Choroid plexus epithelial cell (primary cell): ENCODE measurements around the gene DIP2C.
A peak's percentile ranks its signal among the peaks of the same experiment; 100 is the strongest.

Experiments
- DNase-seq: peaks from one replicate; pipeline ENCODE4 v3.0.0-alpha.2; 2010; ENCODE audit warnings: low read depth
- H3K4me3 ChIP-seq: 2 replicates; pipeline ENCODE4 v1.5.1; 2011; ENCODE audit warnings: low read depth, mild to moderate bottlenecking, control low read depth, low read length, moderate library complexity
- TF ChIP-seq, protein P1 (sequence below): conservative IDR thresholded peaks from 2 replicates; pipeline ENCODE4 v1.5.1; 2011; ENCODE audit warnings: low read depth, mild to moderate bottlenecking, control low read depth, inconsistent platforms, low read length, moderate library complexity

Gene DIP2C

DNA sequence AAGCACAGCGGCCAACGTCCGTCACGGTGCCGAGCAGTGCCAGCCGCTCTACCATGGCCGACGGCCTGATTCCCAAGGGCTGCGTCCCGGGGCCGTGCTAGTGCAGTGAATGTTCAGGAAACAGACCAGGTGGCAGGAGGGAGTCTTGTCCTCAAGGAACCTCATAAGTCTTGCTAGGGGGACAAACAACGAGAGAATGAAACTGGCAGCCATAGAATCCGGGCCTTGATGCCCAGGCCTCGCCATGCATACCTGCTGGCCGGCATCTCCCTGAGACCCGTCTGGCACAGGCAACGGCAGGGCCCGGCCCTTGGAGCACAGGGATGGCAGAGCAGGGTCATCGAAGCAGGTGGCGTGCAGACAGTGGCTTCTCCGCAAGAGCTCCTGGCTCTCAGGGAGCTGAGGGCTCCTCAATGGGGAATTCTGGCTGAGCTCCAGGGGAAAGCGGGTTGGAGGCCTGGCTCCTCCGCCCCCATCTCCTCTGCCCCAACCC lies 58.8 kb downstream of the DIP2C start:
- TF ChIP-seq, protein P1, sequence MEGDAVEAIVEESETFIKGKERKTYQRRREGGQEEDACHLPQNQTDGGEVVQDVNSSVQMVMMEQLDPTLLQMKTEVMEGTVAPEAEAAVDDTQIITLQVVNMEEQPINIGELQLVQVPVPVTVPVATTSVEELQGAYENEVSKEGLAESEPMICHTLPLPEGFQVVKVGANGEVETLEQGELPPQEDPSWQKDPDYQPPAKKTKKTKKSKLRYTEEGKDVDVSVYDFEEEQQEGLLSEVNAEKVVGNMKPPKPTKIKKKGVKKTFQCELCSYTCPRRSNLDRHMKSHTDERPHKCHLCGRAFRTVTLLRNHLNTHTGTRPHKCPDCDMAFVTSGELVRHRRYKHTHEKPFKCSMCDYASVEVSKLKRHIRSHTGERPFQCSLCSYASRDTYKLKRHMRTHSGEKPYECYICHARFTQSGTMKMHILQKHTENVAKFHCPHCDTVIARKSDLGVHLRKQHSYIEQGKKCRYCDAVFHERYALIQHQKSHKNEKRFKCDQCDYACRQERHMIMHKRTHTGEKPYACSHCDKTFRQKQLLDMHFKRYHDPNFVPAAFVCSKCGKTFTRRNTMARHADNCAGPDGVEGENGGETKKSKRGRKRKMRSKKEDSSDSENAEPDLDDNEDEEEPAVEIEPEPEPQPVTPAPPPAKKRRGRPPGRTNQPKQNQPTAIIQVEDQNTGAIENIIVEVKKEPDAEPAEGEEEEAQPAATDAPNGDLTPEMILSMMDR = no peak
- DNase-seq = no peak
- H3K4me3 ChIP-seq = no peak overlapping the region

DNA sequence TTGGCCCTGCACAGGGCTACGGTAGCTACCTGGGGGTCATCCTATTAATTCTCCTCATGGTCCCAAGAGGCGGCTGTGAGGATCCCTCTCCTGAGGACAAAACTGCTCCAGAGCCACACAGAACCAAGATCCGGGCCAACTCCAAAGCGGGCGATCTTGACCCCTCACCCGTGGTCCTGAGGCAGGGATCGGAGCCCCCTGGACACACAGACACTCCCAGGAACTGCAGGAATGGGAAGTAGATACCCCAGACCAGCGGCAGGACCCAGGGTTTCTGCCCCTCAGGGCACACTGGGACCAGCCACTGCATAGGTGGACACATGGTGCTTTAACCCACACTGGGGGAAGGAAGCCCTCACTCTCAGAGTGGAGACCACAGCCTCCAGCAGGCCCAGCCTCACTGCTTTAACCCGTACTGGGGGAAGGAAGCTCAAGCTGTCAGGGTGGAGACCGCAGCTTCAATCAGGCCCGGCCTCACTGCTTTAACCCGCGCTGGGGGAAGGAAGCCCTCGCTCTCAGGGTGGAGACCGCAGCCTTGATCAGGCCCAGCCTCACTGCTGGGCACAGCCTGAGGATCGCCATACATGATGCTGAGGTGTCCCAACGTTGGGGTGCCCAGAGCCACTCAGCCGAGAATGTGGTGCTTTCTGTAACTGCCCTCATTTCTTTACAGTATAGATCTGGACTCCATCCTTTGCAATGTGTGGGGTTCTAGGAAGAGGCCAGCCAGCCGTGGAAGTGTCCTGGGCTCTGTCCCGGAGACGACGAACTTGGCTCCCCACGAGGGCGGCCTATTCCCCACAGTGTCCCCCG lies 60.1 kb downstream of the DIP2C start:
- H3K4me3 ChIP-seq = no peak overlapping the region
- TF ChIP-seq, protein P1 = no peak
- DNase-seq = no peak

DNA sequence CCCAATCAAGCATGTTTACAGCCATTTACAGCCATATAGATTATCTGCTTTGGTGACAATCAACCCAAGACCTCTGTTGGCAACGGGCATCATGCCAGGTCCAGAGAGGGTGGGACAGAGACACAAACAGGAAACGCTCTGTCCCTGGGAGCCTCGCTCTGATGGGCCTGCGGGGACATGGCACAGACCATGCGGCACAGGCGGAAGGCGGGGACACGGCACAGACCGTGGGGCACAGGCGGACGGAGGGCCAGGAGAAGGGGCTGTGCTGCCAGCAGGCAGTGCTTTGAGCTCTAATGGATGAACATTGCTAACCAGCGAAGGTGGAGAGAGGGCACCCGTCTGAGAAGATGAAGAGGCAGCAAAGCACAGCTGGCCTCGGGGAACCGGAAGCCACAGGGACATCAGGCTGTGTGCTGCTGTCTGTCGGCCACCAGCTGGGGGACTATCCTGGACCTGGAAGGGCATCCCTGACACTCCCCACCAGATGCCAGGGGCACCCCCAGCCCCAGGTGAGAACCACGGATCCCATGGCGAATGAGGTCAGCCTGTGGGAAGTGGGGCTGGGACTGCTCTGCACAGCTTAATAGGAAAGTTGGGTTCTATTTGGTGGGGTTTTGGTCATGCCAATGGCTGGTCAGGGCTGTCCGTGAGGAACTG lies 61.0 kb downstream of the DIP2C start:
- DNase-seq = no peak
- no peak overlapping the region for H3K4me3 ChIP-seq
- TF ChIP-seq, protein P1 = no peak

DNA sequence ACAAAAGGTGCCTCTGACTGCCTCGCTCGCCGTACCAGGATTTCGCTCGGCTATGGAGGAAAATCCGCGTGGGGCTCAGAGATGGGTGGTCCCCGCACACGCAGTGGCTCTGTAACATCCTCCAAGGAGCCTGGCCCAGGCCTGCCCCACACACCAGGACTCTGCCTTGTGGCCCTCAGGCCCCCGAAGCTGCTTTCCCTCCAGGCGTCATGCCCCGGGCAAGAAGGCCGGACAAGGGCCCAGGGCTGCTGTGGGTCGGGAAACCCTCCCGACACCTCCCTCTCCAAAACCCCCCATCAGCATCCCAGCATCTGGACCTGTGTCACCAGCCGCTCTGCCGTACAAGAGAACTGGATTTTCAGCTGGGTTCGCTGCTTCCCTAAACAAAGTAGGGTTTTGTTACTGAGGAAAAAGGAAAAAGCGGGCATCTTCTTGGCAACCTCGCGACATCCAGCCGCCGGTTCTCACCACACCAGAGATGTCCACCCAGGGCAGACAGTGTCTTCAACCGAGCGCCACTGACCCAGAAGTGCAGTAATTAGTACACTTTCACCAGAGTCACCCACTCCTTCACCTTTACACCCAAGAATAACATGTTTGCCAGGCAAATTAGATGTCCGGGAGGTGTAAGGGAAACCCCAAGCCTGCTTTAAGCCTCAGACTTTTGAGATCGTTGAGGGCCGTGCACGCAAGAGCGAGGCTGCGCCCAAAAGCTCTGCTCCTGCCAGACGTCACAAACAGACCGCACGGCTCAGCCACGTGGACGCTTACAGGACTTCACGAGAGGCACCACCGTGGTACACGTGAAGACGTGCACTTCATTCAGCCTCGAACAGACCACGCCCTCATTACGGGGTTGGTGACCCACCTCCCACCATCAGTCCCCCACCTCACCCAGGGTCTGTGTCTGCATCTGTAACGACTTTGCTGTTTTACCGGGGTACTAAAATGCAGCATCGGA lies 62.2 kb downstream of the DIP2C start:
- H3K4me3 ChIP-seq = no peak overlapping the region
- DNase-seq = no peak
- TF ChIP-seq, protein P1 = no peak

DNA sequence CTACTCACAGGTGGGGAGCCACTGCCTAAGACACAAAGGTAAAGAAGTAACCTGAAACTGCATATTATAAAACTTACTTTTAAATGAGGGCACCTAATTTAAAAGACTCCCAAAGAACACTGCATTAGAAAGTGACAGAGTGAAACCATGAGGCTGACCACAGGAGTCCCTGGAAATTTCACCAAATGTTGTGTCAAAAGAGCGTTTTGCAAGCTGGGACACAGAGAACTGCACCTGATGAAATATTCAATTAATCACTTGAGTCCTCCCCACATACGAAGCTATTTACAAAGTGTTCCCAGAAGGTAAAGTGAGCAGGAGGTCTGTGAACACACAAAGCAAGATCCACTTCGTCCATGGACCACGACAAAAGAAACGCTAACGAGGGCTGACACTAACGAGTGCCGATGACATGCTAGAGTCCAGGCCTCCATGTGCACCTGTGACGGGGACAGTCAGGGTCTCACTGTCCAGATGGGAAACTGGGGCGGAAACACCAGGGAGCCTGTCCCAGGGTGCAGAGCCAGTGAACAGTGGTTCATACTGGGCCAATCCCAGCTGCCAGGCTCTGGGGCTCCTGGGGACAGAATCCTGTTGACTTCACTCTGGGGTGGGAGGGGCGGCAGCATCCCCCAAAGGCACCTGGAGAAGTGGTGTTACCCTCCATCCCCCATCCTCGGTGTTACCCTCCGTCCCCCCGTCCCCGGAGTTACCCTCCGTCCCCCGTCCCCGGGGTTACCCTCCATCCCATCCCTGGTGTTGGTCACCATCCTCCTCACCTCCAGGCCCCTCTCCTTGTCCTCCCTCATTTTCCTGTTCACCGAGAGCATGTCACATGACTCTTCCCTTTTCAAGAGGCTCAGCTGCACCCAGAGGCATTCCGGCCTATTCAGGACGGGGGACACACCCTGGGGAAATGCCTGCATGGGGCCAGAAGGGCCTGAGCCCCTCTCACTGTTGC lies 63.4 kb downstream of the DIP2C start:
- H3K4me3 ChIP-seq = no peak overlapping the region
- TF ChIP-seq, protein P1 = no peak
- no peak for DNase-seq

DNA sequence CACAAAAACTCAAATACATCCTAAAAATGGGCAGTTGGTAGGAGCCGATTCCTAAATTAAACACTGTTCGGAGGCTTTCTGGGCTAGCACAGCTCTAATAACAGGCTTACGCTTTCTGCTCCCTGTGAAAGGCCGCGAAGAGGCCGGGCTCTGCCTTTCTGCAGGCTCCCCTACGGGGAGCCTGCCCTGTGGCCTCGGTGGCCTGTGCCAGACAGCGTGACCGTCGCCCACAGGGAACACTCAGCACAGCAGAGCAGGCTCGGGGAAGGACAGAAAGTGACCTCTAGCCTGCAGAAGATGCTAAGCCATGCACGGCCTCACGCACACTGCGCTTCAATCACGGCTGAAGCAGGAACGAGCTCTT lies 64.2 kb downstream of the DIP2C start:
- no peak for DNase-seq
- H3K4me3 ChIP-seq = peak overlapping the region; percentile 12
- TF ChIP-seq, protein P1 = no peak
